ENCODE data around the gene SECTM1.

DNA sequence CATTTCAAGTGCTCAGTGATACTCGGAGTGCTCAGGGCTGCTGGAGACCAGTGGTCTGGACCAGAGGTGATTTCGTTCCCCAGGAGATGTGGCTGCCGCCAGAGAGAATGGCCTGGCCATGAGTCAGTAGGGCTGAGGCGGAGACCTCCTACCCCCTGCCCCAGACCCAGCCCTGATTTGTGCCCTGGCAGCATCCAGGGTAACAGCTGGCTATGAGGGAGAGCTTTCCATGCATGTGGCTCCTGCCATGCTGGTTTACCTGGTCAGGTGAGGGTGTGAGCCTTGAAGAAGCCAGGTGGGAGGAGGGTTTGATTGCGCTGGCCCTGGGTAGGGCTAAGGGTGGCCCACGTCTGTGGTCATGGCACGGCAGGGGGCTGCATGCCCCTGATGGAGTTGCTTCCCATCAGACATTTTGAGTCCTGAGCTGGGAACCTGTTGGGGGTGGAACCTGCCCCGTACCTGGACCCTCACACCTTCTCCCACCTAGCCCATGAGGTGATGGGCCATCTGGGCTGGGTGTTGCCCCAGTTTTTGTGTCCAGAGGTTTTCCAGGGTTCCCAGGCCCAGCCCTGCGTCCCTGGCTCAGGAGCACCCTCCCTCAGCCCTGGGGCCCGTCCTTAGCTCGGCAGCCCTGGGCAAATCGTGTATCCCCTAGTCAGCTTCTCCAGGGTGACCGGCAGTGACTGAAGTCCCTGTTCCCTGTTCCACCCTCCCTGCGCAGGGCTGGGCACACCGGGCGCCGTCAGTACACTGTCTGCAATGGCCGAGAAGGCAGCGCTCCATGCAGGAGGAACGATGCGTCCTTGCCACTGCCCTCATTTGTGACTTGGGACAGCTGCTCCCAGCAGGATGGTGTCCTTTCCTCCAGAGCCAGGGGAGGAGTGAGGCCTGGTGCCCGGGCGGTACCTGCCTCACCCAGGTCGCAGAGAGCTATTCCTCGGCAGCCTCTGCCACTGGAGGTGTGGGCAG lies 51.0 kb downstream of the SECTM1 start:
- TF ChIP-seq, protein P1, sequence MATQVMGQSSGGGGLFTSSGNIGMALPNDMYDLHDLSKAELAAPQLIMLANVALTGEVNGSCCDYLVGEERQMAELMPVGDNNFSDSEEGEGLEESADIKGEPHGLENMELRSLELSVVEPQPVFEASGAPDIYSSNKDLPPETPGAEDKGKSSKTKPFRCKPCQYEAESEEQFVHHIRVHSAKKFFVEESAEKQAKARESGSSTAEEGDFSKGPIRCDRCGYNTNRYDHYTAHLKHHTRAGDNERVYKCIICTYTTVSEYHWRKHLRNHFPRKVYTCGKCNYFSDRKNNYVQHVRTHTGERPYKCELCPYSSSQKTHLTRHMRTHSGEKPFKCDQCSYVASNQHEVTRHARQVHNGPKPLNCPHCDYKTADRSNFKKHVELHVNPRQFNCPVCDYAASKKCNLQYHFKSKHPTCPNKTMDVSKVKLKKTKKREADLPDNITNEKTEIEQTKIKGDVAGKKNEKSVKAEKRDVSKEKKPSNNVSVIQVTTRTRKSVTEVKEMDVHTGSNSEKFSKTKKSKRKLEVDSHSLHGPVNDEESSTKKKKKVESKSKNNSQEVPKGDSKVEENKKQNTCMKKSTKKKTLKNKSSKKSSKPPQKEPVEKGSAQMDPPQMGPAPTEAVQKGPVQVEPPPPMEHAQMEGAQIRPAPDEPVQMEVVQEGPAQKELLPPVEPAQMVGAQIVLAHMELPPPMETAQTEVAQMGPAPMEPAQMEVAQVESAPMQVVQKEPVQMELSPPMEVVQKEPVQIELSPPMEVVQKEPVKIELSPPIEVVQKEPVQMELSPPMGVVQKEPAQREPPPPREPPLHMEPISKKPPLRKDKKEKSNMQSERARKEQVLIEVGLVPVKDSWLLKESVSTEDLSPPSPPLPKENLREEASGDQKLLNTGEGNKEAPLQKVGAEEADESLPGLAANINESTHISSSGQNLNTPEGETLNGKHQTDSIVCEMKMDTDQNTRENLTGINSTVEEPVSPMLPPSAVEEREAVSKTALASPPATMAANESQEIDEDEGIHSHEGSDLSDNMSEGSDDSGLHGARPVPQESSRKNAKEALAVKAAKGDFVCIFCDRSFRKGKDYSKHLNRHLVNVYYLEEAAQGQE (IDR thresholded peaks at IDR 0.05; ENCODE audit: insufficient read depth in 1 of 2, low read depth in 2 of 2, low read length in 2 of 2), result no peak
- TF ChIP-seq POLR2AphosphoS5 (IDR thresholded peaks at IDR 0.05; ENCODE audit: low read depth, low read length), result no peak
- no peak for TF ChIP-seq TAF1 (IDR thresholded peaks at IDR 0.05; ENCODE audit: borderline replicate concordance, insufficient read depth, low read length)

All from PFSK-1 (cell line).